Right hindlimb (tissue), 1 donor: ENCODE results near the gene MYOT.

Experiments used
- DNase-seq: peaks from one replicate; pipeline ENCODE4 v3.0.0-alpha.2; 2018

The MYOT gene

DNA sequence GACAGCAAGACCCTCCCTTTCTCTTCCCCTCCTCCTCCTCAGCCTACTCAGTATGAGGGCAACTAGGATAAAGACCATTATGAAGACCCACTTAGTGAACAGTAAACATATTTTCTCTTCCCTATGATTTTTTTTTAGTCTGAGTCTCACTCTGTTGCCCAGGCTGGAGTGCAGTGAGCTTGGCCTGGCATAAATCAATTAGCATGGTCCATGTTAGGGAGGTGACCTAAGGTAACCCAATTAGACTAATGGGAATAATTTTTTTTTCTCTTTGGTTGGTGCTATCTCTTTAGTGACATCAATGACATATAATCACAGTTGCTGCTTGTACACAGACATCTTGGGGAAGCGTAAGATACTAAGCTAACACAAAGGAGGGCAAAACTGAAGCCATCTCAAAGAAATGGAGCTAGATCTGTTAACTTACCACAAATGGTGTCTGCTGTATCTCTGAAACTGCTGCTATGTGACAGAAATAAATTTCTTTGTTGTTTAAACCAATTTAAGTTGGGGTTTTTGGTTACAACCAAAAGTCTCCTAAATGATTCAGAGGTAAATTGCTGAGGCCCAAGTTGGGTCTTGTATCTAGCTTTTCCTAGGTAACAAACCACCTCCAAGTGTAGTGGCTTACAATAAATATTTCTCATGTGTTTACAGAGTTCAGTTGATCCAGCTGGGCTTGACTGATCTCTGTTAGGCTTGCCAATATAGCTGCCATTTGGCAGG, 34.9 kb downstream of the MYOT start:
- DNase-seq: no peak

DNA sequence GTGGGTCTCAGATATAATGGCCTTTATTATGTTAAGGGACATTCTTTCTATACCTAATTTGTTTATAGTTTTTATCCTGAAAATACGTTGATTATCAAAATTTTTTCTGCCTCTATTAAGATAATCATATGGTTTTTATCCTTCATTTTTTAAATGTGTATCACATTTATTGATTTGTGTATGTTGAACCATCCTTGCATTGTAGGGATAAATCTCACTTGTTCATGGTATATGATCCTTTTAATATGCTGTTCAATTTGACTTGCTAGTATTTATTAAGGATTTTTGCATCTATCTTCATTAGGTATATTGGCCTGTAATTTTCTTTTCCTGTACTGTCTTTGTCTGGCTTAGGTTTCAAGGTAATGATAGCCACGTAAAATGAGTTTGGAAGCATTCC, 47.1 kb downstream of the MYOT start:
- no peak for DNase-seq

DNA sequence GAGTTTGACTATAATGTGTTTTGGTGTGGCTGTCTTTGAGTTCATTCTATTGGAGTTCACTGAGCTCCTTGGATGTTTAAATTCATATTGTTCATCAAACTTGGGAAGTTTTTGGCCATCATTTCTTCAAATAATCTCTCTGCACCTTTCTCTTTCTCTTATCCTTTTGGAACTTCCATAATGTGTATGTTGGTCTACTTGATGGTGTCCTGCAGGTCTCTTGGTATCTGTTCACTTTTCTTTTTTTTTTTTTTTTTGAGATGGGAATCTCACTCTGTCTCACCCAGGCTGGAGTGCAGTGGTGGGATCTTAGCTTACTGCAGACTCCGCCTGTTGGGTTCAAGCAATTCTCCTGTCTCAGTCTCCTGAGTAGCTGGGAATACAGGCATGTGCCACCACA, 49.3 kb downstream of the MYOT start:
- no peak for DNase-seq

DNA sequence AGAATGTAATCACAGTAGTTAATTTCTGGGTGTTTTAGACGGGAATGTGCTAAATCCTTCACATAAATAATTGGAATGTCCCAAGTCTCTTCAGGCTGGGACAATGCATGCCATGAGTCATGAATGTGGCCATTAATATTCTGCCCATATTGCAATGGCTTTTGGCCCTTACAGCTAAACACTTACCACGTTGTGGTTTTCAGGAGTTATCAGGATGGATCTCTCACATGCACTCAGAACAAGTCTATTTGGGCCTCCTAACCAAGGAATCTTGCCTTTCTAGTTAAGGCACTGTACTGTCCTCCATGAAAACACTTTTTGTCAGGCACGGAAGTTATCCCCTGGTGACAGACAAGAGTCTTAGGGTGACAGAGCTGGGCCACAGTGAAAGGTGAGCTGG, 54.3 kb downstream of the MYOT start:
- no peak for DNase-seq

DNA sequence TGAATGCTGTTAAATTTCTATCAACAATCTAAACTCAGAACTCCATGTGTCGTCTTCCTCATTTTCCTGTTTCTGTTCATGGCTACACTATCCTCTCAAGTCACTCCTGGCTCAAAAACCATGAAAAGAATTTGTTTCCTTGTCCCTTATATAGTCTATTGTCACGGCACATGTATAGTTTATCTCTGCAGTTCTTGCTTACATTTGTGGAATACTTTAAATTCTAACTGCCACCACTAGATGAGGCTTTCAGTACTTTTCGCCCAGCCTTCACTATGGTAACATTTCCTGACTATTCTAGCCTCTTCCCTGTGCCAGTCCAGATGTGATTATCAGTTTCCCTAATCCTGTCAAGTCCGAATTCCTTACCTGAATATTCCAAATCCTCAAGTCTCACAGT, 56.2 kb downstream of the MYOT start:
- no peak for DNase-seq

DNA sequence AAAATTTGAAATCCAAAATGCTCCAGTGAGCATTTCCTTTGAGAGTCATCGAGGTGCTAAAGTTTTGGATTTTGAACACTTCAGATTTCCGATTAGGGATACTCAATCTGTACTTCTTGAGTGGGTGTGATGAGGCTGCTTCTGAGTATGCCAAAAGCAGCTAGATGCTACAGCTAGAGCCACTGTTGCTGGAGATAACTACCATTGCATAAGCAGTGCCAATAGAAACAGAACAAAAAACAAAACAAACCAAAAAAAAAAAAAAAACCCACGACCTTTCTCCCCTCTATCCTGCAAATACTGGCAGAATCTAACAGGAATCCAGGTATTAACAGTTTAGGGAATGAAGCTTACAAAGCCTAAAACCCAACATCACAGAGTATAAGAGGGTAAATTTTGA, 65.1 kb downstream of the MYOT start:
- DNase-seq: no peak

DNA sequence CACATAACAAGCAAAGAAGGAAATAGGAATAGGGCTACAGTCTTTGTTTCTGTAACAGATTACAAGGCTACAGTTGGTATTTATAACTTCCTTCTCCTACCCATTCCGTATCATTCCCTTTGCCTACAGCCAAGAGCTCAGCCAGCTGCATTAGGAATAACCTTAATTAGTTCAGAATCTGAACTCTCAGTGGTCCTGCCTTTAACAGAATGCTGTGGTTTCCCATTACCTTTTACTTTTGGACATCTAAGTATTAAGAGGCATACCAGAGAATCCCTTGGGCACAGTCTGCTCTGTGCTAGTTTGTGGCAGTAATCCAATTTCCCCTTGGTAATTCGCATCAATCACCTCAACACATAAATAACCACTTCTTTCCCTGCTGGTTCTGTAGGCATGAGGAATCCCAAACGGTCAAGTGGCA, 65.8 kb downstream of the MYOT start:
- DNase-seq: no peak

DNA sequence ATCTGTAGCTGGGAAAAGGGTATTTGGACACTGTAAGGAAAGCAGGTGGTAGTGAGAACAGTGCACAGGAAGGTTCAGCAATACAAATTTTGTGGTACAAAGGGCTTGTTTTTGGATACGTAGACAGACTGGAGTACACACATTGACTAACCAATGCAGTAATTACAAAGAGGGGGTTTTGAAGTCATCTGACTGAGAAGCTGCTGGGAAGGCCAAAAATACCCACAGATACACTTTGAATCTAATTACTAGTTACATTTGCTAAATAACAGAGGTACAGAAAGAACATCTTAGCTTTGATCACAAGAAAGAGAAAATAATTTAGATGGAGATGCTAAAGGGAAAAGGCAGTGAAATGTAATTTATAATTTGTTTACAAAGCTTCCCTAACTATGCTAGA, 67.5 kb downstream of the MYOT start:
- DNase-seq: no peak

DNA sequence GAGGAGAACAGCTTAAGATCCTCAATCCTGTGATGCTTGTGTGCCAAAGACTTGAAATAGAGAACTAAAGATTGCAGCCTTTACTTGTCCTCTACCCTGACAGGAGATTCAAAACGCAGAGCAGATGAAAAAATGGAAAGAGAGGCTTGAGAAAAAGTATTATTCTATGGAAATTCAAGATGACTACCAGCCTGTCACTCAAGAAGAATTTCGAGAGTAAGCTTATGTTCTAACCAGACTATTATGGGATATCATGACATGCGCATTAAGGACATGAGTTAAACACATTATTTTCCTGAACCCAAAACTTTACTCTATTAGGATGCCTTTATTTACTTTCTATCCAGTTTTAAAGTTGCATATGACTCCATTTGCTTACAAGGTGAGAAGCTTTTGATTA, 68.0 kb downstream of the MYOT start:
- no peak for DNase-seq
